OCI-LY7 (cell line): ENCODE data around the gene SLC9C1. TPM values are rescaled to one million over a fixed set of nuclear protein-coding genes. Genes with fewer than 3 reads are reported as not detected.

Experiments
- BruUV-seq: library from RNA; stranded (reverse); fragments of 400-500 nt; replicated peaks from 2 replicates; lab custom pipeline; 2021; lab: Mats Ljungman, UMichigan
- CTCF ChIA-PET: fragments of 300-600 bp; sonication (Branson Sonifier 250); formaldehyde crosslinking; loops from one replicate; lab custom pipeline; 2022; ENCODE audit warnings: antibody characterized with exemption; ENCODE audit not compliant: unreplicated experiment; lab: Charles Lee
- POLR2A ChIA-PET: fragments of 300-600 bp; sonication (Branson Sonifier 250); formaldehyde crosslinking; loops from one replicate; lab custom pipeline; 2022; ENCODE audit warnings: antibody characterized with exemption; lab: Charles Lee
- DNase-seq: peaks from one replicate; pipeline ENCODE4 v3.0.0-alpha.2; 2015; ENCODE audit warnings: low spot score
- H2AFZ ChIP-seq: fragments of 200-600 bp; sonication (generic), shearing (Covaris generic); 2 replicates; pipeline ENCODE4 v1.6.1; 2014; ENCODE audit warnings: mild to moderate bottlenecking, antibody characterized with exemption, low read length, moderate library complexity
- H3K27ac ChIP-seq: fragments of 200-600 bp; sonication (generic); 2 replicates; pipeline ENCODE4 v1.5.1; 2014; ENCODE audit warnings: mixed run types, low read depth, mild to moderate bottlenecking, moderate library complexity, low read length, inconsistent platforms; ENCODE audit not compliant: poor library complexity, severe bottlenecking
- H3K36me3 ChIP-seq: fragments of 200-600 bp; sonication (generic); 2 replicates; pipeline ENCODE4 v1.6.1; 2014; ENCODE audit warnings: mild to moderate bottlenecking, antibody characterized with exemption, low read length, moderate library complexity, mixed read lengths; ENCODE audit not compliant: insufficient read depth
- H3K4me1 ChIP-seq: fragments of 200-600 bp; sonication (generic); 2 replicates; pipeline ENCODE4 v1.5.1; 2014; ENCODE audit warnings: mild to moderate bottlenecking, low read length; ENCODE audit not compliant: insufficient read depth, poor library complexity, severe bottlenecking
- H3K4me2 ChIP-seq: fragments of 200-600 bp; sonication (generic); 2 replicates; pipeline ENCODE4 v1.6.1; 2014; ENCODE audit warnings: mild to moderate bottlenecking, low read length
- H3K4me3 ChIP-seq: fragments of 200-600 bp; sonication (generic); 2 replicates; pipeline ENCODE4 v1.5.1; 2014; ENCODE audit warnings: mild to moderate bottlenecking, low read depth, low read length; ENCODE audit not compliant: poor library complexity, severe bottlenecking
- H3K79me2 ChIP-seq: fragments of 200-600 bp; sonication (generic); 2 replicates; pipeline ENCODE4 v1.6.1; 2016; ENCODE audit warnings: low read depth, mild to moderate bottlenecking, low read length, moderate library complexity, mixed read lengths; ENCODE audit not compliant: insufficient read depth
- H3K9me2 ChIP-seq: fragments of 200-600 bp; sonication (generic); 2 replicates; pipeline ENCODE4 v1.6.1; 2016; ENCODE audit warnings: mild to moderate bottlenecking, low read length, mixed read lengths; ENCODE audit not compliant: insufficient read depth
- H3K9me3 ChIP-seq: fragments of 200-600 bp; sonication (generic); 2 replicates; pipeline ENCODE4 v1.6.1; 2014; ENCODE audit warnings: mild to moderate bottlenecking, mixed run types, low read length, mixed read lengths
- H4K20me1 ChIP-seq: fragments of 200-600 bp; sonication (generic); 2 replicates; pipeline ENCODE4 v1.6.1; 2014; ENCODE audit warnings: mild to moderate bottlenecking, antibody characterized with exemption, low read length, moderate library complexity, mixed read lengths; ENCODE audit not compliant: insufficient read depth
- CTCF ChIP-seq: fragments of 200-600 bp; sonication (generic); conservative IDR thresholded peaks from 2 replicates; pipeline ENCODE4 v1.5.1; 2014; ENCODE audit warnings: mild to moderate bottlenecking, antibody characterized with exemption, low read length, moderate library complexity, mixed read lengths
- EZH2phosphoT487 ChIP-seq: fragments of 200-600 bp; sonication (generic); IDR thresholded peaks from 2 replicates; pipeline ENCODE4 v1.6.1; 2018; ENCODE audit warnings: low read depth, borderline replicate concordance, mild to moderate bottlenecking, mixed run types, antibody characterized with exemption, low read length, moderate library complexity, mixed read lengths
- intact Hi-C: fragments of 100-400 bp; cut with micrococcal nuclease; formaldehyde crosslinking; loops from one replicate; pipeline ENCODE4 v1.10.0; 2022; ENCODE audit not compliant: unreplicated experiment
- total RNA-seq, 2 experiments: library from RNA; depleted of rRNA in 1 of 2; stranded (reverse); fragments of >200 nt in 1 of 2; shearing (Covaris generic) in 1 of 2; gene quantifications; 2 replicates each; pipeline ENCODE4 v1.2.3, GENCODE V29; 2014 to 2022

Gene SLC9C1
- total RNA-seq, 2 experiments from 2014 or later = not detected

- DNase-seq = no peak
- H3K9me2 ChIP-seq = no peaks in the 10 kb centered on the region
- no peak overlapping the region for H3K27ac ChIP-seq
- no peaks in the 10 kb centered on the region for H3K4me1 ChIP-seq
- intact Hi-C loops = no loop called here
- no peaks in the 10 kb centered on the region for H3K79me2 ChIP-seq
- ChIA-PET POLR2A (interaction anchor here (0.6 to 1.1 kb wide), 3 partner anchors 43 to 140 kb away, joined by 3 to 6 read pairs (median 4); no protein-coding TSS in a partner anchor), CTCF (no interaction called here)
- no peaks in the 10 kb centered on the region for H3K9me3 ChIP-seq
- H2AFZ ChIP-seq = no peak overlapping the region
- no peak overlapping the region for H3K4me3 ChIP-seq
- no TSS peak for BruUV-seq
- H3K36me3 ChIP-seq = no peaks in the 10 kb centered on the region
- no peaks in the 10 kb centered on the region for H4K20me1 ChIP-seq
- no peak for TF ChIP-seq EZH2phosphoT487
- TF ChIP-seq CTCF = no peak
- H3K4me2 ChIP-seq = no peak overlapping the region
Observed at GRCh38 chr3:112231727-112232126, 62.3 kb downstream of the SLC9C1 start.

GRCh38 chr3:112230033-112230432 is 64.0 kb downstream of the SLC9C1 start:
- POLR2A ChIA-PET = interaction anchor here (0.5 to 1.2 kb wide), 4 partner anchors 27 to 1215 kb away, joined by 3 to 4 read pairs (median 4); no protein-coding TSS in a partner anchor
- intact Hi-C loops = no loop called here
- no peaks in the 10 kb centered on the region for H3K9me2 ChIP-seq
- CTCF ChIA-PET = no interaction called here
- peaks cover 9% of the 10 kb centered on the region; the same call in 1 of the 2 replicates for H3K9me3 ChIP-seq
- DNase-seq = no peak
- H2AFZ ChIP-seq = no peak overlapping the region
- no peak overlapping the region for H3K27ac ChIP-seq
- H3K36me3 ChIP-seq = no peaks in the 10 kb centered on the region
- no peaks in the 10 kb centered on the region for H4K20me1 ChIP-seq
- BruUV-seq = no TSS peak
- no peak overlapping the region for H3K4me3 ChIP-seq
- no peaks in the 10 kb centered on the region for H3K4me1 ChIP-seq
- no peak for TF ChIP-seq EZH2phosphoT487
- TF ChIP-seq CTCF = no peak
- no peak overlapping the region for H3K4me2 ChIP-seq
- no peaks in the 10 kb centered on the region for H3K79me2 ChIP-seq

GRCh38 chr3:112228786-112229185 is 65.2 kb downstream of the SLC9C1 start:
- intact Hi-C loops = no loop called here
- no peak overlapping the region for H3K4me3 ChIP-seq
- TF ChIP-seq EZH2phosphoT487 (no peak), CTCF (no peak)
- no peak overlapping the region for H3K27ac ChIP-seq
- no peaks in the 10 kb centered on the region for H3K36me3 ChIP-seq
- CTCF ChIA-PET = no interaction called here
- no peaks in the 10 kb centered on the region for H4K20me1 ChIP-seq
- POLR2A ChIA-PET = no interaction called here
- DNase-seq = no peak
- peaks cover 22% of the 10 kb centered on the region; the same call in 1 of the 2 replicates for H3K9me3 ChIP-seq
- H3K4me1 ChIP-seq = no peaks in the 10 kb centered on the region
- H2AFZ ChIP-seq = no peak overlapping the region
- H3K9me2 ChIP-seq = no peaks in the 10 kb centered on the region
- BruUV-seq = no TSS peak
- no peaks in the 10 kb centered on the region for H3K79me2 ChIP-seq
- no peak overlapping the region for H3K4me2 ChIP-seq
